SK-N-SH (cell line): ENCODE measurements around the gene BRD1. TPM values are rescaled to one million over a fixed set of nuclear protein-coding genes. Genes with fewer than 3 reads are reported as not detected.

Experiments
- CTCF ChIA-PET: fragments of 300-600, 350-600 bp; formaldehyde crosslinking; extraction: SDS; loops from one replicate; lab custom pipeline; 2021; lab: Yijun Ruan, JAX
- POLR2A ChIA-PET: fragments of 350-600 bp; sonication (Branson Sonifier 250); formaldehyde crosslinking; extraction: SDS; loops from one replicate; lab custom pipeline; 2020; ENCODE audit warnings: antibody characterized with exemption, inconsistent platforms; lab: Yijun Ruan, JAX
- DNase-seq: peaks from one replicate; pipeline ENCODE4 v3.0.0; 2012
- H2AFZ ChIP-seq: fragments of 200-600 bp; sonication (generic); 2 replicates; pipeline ENCODE4 v1.8.1; 2016; ENCODE audit warnings: antibody characterized with exemption, mild to moderate bottlenecking, low read depth
- H3F3A ChIP-seq: fragments of 200-600 bp; sonication (generic); replicated peaks from 2 replicates; pipeline ENCODE3; 2016; ENCODE audit warnings: antibody characterized with exemption, mild to moderate bottlenecking; ENCODE audit not compliant: insufficient read depth
- H3K27ac ChIP-seq, 2 experiments: fragments of 200-500 bp in 1 of 2; fragments of 200-600 bp in 1 of 2; sonication (Bioruptor generic) in 1 of 2; sonication (generic), shearing (Covaris generic) in 1 of 2; 2 replicates each; pipeline versions ENCODE4 v1.5.1 to v1.6.1; 2014 to 2016; ENCODE audit warnings: low read depth in 2 of 2, inconsistent platforms in 1 of 2, low read length in 1 of 2, mild to moderate bottlenecking in 1 of 2, mixed read lengths in 1 of 2
- H3K27me3 ChIP-seq: fragments of 200-600 bp; sonication (generic), shearing (Covaris generic); 2 replicates; pipeline ENCODE4 v1.6.1; 2016; ENCODE audit warnings: mixed run types; ENCODE audit not compliant: insufficient read depth
- H3K36me3 ChIP-seq, 2 experiments: fragments of 200-500 bp in 1 of 2; fragments of 200-600 bp in 1 of 2; sonication (Bioruptor generic) in 1 of 2; sonication (generic) in 1 of 2; replicated peaks in 1 of 2; 2 replicates each; pipeline versions ENCODE3 to v1.5.1; 2014 to 2016; ENCODE audit warnings: low read length in 1 of 2, mild to moderate bottlenecking in 1 of 2; ENCODE audit not compliant: insufficient read depth in 2 of 2, control insufficient read depth in 1 of 2
- H3K4me1 ChIP-seq, 2 experiments: fragments of 200-500 bp in 1 of 2; fragments of 200-600 bp in 1 of 2; sonication (Bioruptor generic) in 1 of 2; sonication (generic), shearing (Covaris generic) in 1 of 2; 2 replicates each; pipeline versions ENCODE4 v1.5.1 to v1.6.1; 2014 to 2016; ENCODE audit warnings: low read depth in 1 of 2, low read length in 1 of 2, mixed run types in 1 of 2; ENCODE audit not compliant: insufficient read depth in 2 of 2, control insufficient read depth in 1 of 2
- H3K4me2 ChIP-seq: fragments of 200-600 bp; sonication (generic), shearing (Covaris generic); 2 replicates; pipeline ENCODE4 v1.6.1; 2017; ENCODE audit warnings: mixed run types
- H3K4me3 ChIP-seq, 2 experiments: fragments of 200-500 bp in 1 of 2; fragments of 200-600 bp in 1 of 2; sonication (Bioruptor generic) in 1 of 2; sonication (generic), shearing (Covaris generic) in 1 of 2; 2 replicates each; pipeline versions ENCODE4 v1.5.1 to v1.8.1; 2014 to 2016; ENCODE audit warnings: low read depth in 2 of 2, inconsistent platforms in 1 of 2, low read length in 1 of 2, mild to moderate bottlenecking in 1 of 2, mixed read lengths in 1 of 2, moderate library complexity in 1 of 2
- H3K79me2 ChIP-seq: fragments of 200-600 bp; sonication (generic); 2 replicates; pipeline ENCODE4 v1.8.1; 2017; ENCODE audit warnings: mild to moderate bottlenecking; ENCODE audit not compliant: insufficient read depth
- H3K9ac ChIP-seq: fragments of 200-600 bp; sonication (generic); 2 replicates; pipeline ENCODE4 v1.6.1; 2017; ENCODE audit warnings: mixed run types
- H3K9me2 ChIP-seq: fragments of 200-600 bp; sonication (generic); 2 replicates; pipeline ENCODE4 v1.6.1; 2017; ENCODE audit warnings: mixed run types
- H3K9me3 ChIP-seq: fragments of 200-600 bp; sonication (generic); 2 replicates; pipeline ENCODE4 v1.6.1; 2017; ENCODE audit warnings: mixed run types, mild to moderate bottlenecking, moderate library complexity
- H4K20me1 ChIP-seq: fragments of 200-600 bp; sonication (generic); 2 replicates; pipeline ENCODE4 v1.6.1; 2017; ENCODE audit warnings: mild to moderate bottlenecking, mixed run types; ENCODE audit not compliant: insufficient read depth
- ELF1 ChIP-seq: IDR thresholded peaks from 2 replicates; pipeline ENCODE4 v1.4.0; 2012
- MEF2A ChIP-seq: IDR thresholded peaks from 2 replicates; pipeline ENCODE4 v1.4.0; 2012; ENCODE audit warnings: low read depth, borderline replicate concordance
- SIN3A ChIP-seq: IDR thresholded peaks from 2 replicates; pipeline ENCODE4 v1.6.1; 2012; ENCODE audit warnings: low read depth, mild to moderate bottlenecking, low read length, moderate library complexity, borderline replicate concordance
- TEAD4 ChIP-seq: IDR thresholded peaks from 2 replicates; pipeline ENCODE4 v1.4.0; 2012; ENCODE audit warnings: mild to moderate bottlenecking, borderline replicate concordance; ENCODE audit not compliant: insufficient read depth
- YY1 ChIP-seq: IDR thresholded peaks from 2 replicates; pipeline ENCODE4 v1.4.0; 2012; ENCODE audit warnings: low read depth, mild to moderate bottlenecking
- WGBS: methylation state at CpG from one replicate; pipeline ENCODE4 v1.1.6; 2017; ENCODE audit warnings: low lambda C conversion rate; 5-methylcytosine and 5-hydroxymethylcytosine counted together
- polyA plus RNA-seq, 3 experiments: library from polyadenylated mRNA; depleted of rRNA; stranded (reverse); fragments of >200 nt; gene quantifications; 2 replicates each; pipeline ENCODE4 v1.2.3, GENCODE V29; 2012
- TF ChIP-seq, protein P1 (sequence below): IDR thresholded peaks from 2 replicates; pipeline ENCODE4; 2012
- TF ChIP-seq, protein P2 (sequence below): IDR thresholded peaks from 2 replicates; pipeline ENCODE4 v1.4.0; 2012; ENCODE audit warnings: low read depth
- TF ChIP-seq, protein P3 (sequence below): fragments of 200-600 bp; sonication (generic); IDR thresholded peaks from 2 replicates; pipeline ENCODE4 v1.6.1; 2017; ENCODE audit warnings: antibody characterized with exemption, mild to moderate bottlenecking, moderate library complexity
- TF ChIP-seq, protein P4 (sequence below): IDR thresholded peaks from 2 replicates; pipeline ENCODE4 v1.4.0; 2012; ENCODE audit warnings: low read depth, borderline replicate concordance

BRD1 gene
- polyA plus RNA-seq, 1 of the 3 experiments (the other 2 are of a cell fraction) = 10.3 TPM

DNA sequence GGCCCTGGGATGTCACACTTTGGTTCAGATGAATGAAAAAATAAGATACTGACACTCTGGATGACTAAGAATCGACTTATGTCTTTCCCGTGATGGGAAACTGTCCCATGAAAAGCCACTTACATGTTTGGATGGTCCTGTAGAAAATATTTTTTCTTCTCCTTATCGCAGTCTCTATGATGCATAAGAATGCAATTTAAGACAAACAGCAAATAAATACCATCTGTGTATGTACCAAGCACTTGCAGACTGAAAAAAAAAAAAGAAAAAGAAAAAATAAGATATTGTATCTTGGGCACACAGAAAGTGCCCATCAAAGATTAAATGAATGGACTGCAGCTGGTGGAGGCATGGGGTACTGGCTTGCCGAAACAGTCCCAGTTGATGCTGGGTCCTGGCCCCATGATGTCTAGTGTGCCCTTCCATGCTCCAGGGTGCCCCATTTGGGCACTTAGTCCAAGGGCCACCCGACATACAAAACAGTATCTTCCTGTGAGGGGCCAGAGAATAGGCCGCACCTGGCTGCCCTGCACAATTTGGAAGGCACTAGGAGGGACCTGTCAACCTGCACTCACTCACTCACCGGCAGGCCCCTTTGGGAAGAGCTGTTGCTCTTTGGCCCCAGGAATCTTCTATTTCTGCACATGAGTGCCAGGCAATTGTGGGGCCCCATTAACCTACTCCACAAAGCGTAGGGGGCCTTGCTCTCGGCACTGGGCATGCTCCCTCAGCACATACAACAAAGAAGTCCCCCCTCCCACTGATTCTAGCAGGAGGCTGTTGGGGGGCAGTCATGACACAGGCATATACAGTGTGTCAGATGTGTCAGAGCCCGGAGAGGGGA lies 23.5 kb upstream of the BRD1 start:
- TF ChIP-seq, protein P1, sequence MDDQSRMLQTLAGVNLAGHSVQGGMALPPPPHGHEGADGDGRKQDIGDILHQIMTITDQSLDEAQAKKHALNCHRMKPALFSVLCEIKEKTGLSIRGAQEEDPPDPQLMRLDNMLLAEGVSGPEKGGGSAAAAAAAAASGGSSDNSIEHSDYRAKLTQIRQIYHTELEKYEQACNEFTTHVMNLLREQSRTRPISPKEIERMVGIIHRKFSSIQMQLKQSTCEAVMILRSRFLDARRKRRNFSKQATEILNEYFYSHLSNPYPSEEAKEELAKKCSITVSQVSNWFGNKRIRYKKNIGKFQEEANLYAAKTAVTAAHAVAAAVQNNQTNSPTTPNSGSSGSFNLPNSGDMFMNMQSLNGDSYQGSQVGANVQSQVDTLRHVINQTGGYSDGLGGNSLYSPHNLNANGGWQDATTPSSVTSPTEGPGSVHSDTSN = no peak
- TF ChIP-seq TEAD4 (no peak), SIN3A (no peak)
- DNase-seq = no peak
- no peaks in the 10 kb centered on the region for H3K9me2 ChIP-seq
- H4K20me1 ChIP-seq = peaks cover 20% of the 10 kb centered on the region
- no peak overlapping the region for H3K4me2 ChIP-seq
- H3K79me2 ChIP-seq = peaks cover 21% of the 10 kb centered on the region
- WGBS = 97% methylated on average over 7 of the region's 10 CpGs
- peaks cover 0 to 19% of the 10 kb centered on the region in 2 experiments; a peak in 2 of 4 replicates for H3K4me1 ChIP-seq
- H3K9me3 ChIP-seq = no peaks in the 10 kb centered on the region
- no peak overlapping the region for H3K9ac ChIP-seq
- peaks cover 28% of the 10 kb centered on the region for H3K27me3 ChIP-seq
- H3K4me3 ChIP-seq = no peak overlapping the region
- H3K36me3 ChIP-seq = no peaks in the 10 kb centered on the region
- peaks cover 11% of the 10 kb centered on the region for H3F3A ChIP-seq
- H3K27ac ChIP-seq = no peak overlapping the region
- H2AFZ ChIP-seq = no peak overlapping the region
- ChIA-PET CTCF (no interaction called here), POLR2A (no interaction called here)

DNA sequence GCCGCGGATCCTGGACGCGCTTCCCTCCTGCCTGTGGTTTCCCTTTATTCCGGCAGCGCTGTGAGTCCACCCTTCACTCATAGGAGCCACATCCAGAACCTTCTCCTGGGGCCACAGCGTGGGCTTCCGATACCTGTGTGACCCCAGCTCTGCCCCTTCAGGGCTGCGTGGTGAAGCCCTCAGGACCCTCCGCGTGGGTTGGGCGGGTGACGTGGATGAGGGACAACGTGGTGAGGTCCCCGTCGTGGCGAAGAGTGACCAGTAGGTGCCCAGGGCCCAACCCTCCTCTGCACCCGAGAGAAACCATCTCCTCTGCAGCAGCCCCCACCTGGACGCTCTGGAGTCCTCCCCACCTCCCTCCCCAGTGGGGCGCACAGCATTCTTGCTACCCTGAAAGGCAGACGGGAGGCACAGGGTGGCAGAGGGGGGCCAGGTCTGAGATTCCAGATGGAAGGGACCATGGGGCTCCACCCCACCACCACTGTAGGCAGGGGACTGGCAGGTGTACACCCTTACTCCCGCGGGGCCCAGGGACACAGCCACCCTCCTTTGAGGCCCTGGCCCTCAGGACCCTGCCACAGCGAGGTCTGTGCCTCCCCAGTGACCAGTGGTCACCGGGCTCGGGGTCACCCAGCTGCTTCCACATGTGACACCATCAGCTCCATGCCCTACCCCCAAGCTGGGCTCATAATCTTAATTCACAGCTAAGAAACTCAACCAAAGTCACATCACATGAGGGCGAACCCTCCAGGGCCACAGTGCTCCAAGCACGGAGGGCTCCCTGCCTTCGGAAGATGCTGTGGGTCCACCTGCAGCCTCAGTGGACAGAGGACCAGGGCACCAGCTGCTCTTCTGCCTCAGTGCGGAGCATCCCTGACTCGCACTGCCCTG lies 22.6 kb upstream of the BRD1 start:
- DNase-seq = no peak
- no peaks in the 10 kb centered on the region for H3K36me3 ChIP-seq
- no peaks in the 10 kb centered on the region for H3K9me3 ChIP-seq
- TF ChIP-seq YY1 (no peak), ELF1 (no peak), MEF2A (no peak)
- TF ChIP-seq, protein P2, sequence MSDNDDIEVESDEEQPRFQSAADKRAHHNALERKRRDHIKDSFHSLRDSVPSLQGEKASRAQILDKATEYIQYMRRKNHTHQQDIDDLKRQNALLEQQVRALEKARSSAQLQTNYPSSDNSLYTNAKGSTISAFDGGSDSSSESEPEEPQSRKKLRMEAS = no peak
- TF ChIP-seq, protein P3, sequence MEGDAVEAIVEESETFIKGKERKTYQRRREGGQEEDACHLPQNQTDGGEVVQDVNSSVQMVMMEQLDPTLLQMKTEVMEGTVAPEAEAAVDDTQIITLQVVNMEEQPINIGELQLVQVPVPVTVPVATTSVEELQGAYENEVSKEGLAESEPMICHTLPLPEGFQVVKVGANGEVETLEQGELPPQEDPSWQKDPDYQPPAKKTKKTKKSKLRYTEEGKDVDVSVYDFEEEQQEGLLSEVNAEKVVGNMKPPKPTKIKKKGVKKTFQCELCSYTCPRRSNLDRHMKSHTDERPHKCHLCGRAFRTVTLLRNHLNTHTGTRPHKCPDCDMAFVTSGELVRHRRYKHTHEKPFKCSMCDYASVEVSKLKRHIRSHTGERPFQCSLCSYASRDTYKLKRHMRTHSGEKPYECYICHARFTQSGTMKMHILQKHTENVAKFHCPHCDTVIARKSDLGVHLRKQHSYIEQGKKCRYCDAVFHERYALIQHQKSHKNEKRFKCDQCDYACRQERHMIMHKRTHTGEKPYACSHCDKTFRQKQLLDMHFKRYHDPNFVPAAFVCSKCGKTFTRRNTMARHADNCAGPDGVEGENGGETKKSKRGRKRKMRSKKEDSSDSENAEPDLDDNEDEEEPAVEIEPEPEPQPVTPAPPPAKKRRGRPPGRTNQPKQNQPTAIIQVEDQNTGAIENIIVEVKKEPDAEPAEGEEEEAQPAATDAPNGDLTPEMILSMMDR = no peak
- TF ChIP-seq, protein P4, sequence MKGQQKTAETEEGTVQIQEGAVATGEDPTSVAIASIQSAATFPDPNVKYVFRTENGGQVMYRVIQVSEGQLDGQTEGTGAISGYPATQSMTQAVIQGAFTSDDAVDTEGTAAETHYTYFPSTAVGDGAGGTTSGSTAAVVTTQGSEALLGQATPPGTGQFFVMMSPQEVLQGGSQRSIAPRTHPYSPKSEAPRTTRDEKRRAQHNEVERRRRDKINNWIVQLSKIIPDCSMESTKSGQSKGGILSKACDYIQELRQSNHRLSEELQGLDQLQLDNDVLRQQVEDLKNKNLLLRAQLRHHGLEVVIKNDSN = no peak
- TF ChIP-seq, all 33 proteins: peak for 0
- Histone ChIP-seq H3K9me2 (no peaks in the 10 kb centered on the region), H3K9ac (no peak overlapping the region), H3K4me3 (no peak overlapping the region), H3K27me3 (peaks cover 28% of the 10 kb centered on the region), H4K20me1 (peaks cover 11% of the 10 kb centered on the region), H3K4me1 (peaks cover 0 to 11% of the 10 kb centered on the region in 2 experiments; a peak in 2 of 4 replicates), H3F3A (peaks cover 11% of the 10 kb centered on the region), H3K4me2 (no peak overlapping the region), H3K27ac (no peak overlapping the region), H2AFZ (no peak overlapping the region), H3K79me2 (peaks cover 12% of the 10 kb centered on the region)
- ChIA-PET CTCF (no interaction called here), POLR2A (no interaction called here)
- WGBS = 87% methylated on average over 16 of the region's 31 CpGs
